ENCODE measurements around the gene MRPL10.

MRPL10 gene

DNA sequence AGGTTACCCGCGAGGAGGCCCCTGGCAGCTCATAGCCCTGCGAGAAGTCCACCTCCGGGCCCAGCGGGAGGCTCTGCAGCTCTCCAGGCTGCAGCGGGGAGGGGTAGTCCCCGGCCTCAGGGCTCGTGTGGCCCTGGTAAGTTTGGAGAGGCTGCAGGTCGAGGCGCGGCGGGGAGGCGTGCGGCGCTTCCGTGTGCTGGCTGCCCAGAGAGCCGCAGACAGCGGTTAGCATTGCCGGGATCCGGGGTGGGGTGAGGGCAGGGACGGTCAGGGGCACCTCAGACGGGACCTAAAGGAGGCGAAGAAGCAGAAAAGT is 16.8 kb upstream of the MRPL10 start:
- DNase-seq (ENCODE audit: low read depth, low spot score) = no peak
- ChIA-PET CTCF (interaction anchor here (0.9 to 32.3 kb wide), 9 partner anchors 12 to 170 kb away, joined by 3 to 1547 read pairs (median 9); partner anchors contain the start of genes CDK5RAP3 and SP2), POLR2A (no interaction called here)
- TF ChIP-seq, protein P1, sequence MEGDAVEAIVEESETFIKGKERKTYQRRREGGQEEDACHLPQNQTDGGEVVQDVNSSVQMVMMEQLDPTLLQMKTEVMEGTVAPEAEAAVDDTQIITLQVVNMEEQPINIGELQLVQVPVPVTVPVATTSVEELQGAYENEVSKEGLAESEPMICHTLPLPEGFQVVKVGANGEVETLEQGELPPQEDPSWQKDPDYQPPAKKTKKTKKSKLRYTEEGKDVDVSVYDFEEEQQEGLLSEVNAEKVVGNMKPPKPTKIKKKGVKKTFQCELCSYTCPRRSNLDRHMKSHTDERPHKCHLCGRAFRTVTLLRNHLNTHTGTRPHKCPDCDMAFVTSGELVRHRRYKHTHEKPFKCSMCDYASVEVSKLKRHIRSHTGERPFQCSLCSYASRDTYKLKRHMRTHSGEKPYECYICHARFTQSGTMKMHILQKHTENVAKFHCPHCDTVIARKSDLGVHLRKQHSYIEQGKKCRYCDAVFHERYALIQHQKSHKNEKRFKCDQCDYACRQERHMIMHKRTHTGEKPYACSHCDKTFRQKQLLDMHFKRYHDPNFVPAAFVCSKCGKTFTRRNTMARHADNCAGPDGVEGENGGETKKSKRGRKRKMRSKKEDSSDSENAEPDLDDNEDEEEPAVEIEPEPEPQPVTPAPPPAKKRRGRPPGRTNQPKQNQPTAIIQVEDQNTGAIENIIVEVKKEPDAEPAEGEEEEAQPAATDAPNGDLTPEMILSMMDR (IDR thresholded peaks at IDR 0.05; ENCODE audit: insufficient read depth, low read length, missing control alignments) = no peak
- no peak overlapping the region for H3K4me3 ChIP-seq (ENCODE audit: low read depth, low read length)

DNA sequence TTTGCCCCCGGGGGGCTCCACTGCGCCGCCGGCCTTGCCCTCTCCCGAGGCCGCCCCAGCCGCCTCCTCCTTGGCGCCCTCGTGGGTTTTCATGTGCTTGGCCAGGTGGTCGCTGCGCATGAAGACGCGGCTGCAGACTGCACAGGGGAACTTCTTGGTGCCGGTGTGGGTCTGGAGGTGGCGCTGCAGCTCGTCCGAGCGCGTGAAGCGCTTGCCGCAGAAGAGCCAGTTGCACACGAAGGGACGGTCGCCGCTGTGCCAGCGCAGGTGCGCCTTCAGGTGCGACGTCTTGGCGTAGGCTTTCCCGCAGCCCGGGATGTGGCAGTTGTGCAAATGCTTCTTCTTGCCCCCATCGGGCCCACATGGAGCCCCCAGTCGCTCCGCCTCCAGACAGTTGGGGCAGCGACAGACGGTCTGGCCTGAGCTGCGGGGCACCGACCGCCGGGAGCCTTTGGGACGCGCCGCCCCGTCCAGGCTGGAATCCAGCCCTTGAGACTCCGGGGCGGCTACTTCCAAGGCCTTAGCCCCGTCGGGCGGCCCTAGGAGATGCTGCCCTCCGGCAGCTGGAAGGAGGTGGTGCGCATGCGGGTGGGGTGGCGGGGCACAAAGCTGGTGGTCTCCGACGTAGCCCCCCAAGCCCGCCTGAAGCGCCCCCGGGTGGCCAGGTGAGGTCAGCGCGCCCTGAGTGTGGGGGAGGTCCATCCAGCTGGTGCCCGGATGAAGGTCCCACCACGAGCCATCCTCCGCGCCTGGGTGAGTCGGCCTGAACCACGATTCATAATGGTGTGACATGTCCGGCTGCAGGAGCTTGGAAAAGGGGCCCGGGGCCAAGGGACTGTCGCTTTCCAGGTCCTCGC is 16.2 kb upstream of the MRPL10 start:
- ChIA-PET CTCF (interaction anchor here (0.8 to 32.3 kb wide), 11 partner anchors 12 to 170 kb away, joined by 3 to 1547 read pairs (median 8); partner anchors contain the start of genes CDK5RAP3, LRRC46, MRPL10 and SP2), POLR2A (interaction anchor here (1.2 kb wide), 1 partner anchor 48 kb away, joined by 4 read pairs; the partner anchor contains the start of gene SP2)
- DNase-seq (ENCODE audit: low read depth, low spot score) = no peak
- TF ChIP-seq, protein P1 (IDR thresholded peaks at IDR 0.05; ENCODE audit: insufficient read depth, low read length, missing control alignments) = peak; percentile 27
- H3K4me3 ChIP-seq (ENCODE audit: low read depth, low read length) = no peak overlapping the region

DNA sequence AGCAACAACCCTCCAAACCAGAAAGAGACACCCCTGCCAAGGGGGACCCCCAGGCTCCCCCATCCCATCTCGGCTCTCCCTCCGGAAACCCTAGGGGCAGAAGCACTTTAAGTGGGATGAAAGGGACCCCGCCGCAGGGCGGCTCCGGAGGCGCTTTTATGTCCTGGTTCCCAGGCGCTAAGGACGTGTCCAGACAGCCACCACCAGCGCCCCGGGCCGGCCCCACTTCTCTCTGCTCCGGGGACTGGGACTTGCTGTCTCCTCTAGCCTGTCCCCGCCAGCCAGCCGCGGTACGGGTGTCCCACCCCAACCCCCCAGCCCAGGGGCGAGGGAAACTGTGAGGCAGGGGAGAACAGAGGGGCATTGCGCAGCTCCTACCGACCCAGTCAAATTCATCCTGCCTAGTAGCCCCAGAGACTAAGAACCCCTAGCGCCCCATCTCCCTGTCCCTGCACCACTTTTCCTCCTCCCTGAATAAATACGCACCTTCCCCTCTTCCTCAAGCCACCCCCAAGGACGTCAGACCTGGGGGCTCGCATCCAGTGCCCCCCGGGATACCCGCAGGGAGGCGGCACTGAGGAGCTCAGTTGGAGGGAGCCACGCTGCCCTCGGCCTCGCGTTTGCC is 15.5 kb upstream of the MRPL10 start:
- H3K4me3 ChIP-seq (ENCODE audit: low read depth, low read length) = no peak overlapping the region
- DNase-seq (ENCODE audit: low read depth, low spot score) = no peak
- ChIA-PET CTCF (interaction anchor here (0.8 to 32.3 kb wide), 14 partner anchors 10 to 171 kb away, joined by 3 to 1547 read pairs (median 8); partner anchors contain the start of genes CDK5RAP3, LRRC46, MRPL10 and SP2), POLR2A (interaction anchor here (1.2 kb wide), 1 partner anchor 49 kb away, joined by 4 read pairs; the partner anchor contains the start of gene SP2)
- TF ChIP-seq, protein P1 (IDR thresholded peaks at IDR 0.05; ENCODE audit: insufficient read depth, low read length, missing control alignments) = no peak

DNA sequence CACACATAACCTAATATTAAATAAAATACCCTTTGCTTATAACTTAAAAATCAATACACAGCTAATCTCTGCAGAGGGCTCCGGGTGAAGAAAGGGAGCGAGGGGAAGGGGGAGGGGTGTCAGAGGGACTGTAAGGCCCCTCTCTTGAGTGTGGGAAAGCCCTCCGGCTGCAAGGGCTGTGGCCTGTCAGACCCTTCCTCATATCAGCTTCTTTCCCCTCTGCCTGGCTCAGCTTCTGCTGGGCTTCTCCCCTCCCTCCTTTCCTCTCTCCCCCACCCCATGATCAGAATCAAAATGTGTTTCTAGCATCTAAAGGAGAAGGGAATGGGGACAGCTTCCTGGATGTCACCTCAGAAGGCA is 14.4 kb upstream of the MRPL10 start:
- no peak overlapping the region for H3K4me3 ChIP-seq (ENCODE audit: low read depth, low read length)
- ChIA-PET CTCF (interaction anchor here (1.4 to 32.3 kb wide), 10 partner anchors 9 to 172 kb away, joined by 3 to 1547 read pairs (median 8); partner anchors contain the start of genes CDK5RAP3, LRRC46, MRPL10 and SP2), POLR2A (no interaction called here)
- TF ChIP-seq, protein P1 (IDR thresholded peaks at IDR 0.05; ENCODE audit: insufficient read depth, low read length, missing control alignments) = no peak
- DNase-seq (ENCODE audit: low read depth, low spot score) = no peak

DNA sequence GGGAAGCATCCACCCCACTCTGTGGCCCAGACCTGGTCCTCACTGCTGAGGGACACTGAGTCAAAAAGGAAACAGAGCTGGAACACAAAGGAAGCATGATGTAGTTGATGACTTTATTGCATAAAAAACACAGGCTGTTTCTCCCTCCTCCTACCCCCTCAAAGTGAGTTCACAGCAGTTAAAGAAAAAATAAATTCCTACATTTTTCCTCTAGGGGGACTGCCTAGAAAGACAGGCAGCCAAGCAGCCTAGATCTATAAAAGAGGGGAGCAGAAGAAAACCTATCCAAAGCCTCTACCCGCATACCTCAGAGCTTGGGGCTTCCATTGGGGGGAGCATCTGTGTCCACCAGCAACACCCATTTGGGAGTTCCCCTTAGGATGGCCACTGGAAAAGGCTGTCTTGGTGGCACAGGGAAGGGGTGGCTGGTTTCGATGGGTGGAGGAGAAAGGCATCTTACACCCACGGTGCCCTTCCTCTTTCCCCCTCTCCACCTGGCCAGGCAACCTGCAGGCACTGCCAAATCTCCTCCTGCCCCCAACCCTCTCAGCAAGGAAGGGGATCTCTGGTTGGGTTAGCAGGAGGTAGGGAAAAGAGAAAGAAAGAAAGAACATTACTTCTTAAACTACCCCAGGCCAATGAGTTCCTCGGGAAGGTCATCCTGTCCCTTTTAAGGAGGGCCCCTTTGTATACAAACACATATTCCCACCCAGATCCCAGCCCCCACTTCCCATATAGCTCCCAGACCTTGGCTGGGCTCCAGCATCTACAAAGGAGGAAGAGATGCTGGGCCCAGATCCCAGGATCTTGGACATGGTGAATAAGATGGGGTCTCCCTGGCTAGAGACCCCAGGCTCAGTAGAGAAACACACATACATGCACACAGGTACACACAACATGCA is 13.7 kb upstream of the MRPL10 start:
- TF ChIP-seq, protein P1 (IDR thresholded peaks at IDR 0.05; ENCODE audit: insufficient read depth, low read length, missing control alignments) = no peak
- DNase-seq (ENCODE audit: low read depth, low spot score) = no peak
- POLR2A ChIA-PET = interaction anchor here (1.0 kb wide), 1 partner anchor 50 kb away, joined by 4 read pairs; no protein-coding TSS in a partner anchor
- H3K4me3 ChIP-seq (ENCODE audit: low read depth, low read length) = no peak overlapping the region
- CTCF ChIA-PET = interaction anchor here (0.9 to 32.3 kb wide), 12 partner anchors 8 to 173 kb away, joined by 3 to 1547 read pairs (median 8); partner anchors contain the start of genes CDK5RAP3 and SP2
